Panc1 (cell line): ENCODE measurements around the gene SNTG2. TPM values are rescaled to one million over a fixed set of nuclear protein-coding genes. Genes with fewer than 3 reads are reported as not detected.

Source experiments
- ATAC-seq: fragments of 200-7000 bp; cut with Tn5 transposase; 2 replicates; pipeline ENCODE4 v1.9.1; 2020; ENCODE audit warnings: mild to moderate bottlenecking, moderate library complexity
- BruUV-seq: library from RNA; stranded (reverse); fragments of 400-500 nt; replicated peaks from 2 replicates; lab custom pipeline; 2021; lab: Mats Ljungman, UMichigan
- CTCF ChIA-PET: fragments of 300-600 bp; sonication (Branson Sonifier 250); formaldehyde crosslinking; loops from one replicate; lab custom pipeline; 2022; ENCODE audit warnings: antibody characterized with exemption; lab: Charles Lee
- POLR2A ChIA-PET: fragments of 300-600 bp; sonication (Branson Sonifier 250); formaldehyde crosslinking; loops from one replicate; lab custom pipeline; 2022; ENCODE audit warnings: antibody characterized with exemption; lab: Charles Lee
- DNase-seq: peaks from one replicate; pipeline ENCODE4 v3.0.0-alpha.2; 2010; ENCODE audit warnings: low read depth, low spot score
- H3K27ac ChIP-seq: 2 replicates; pipeline ENCODE4 v1.5.1; 2011; ENCODE audit warnings: mild to moderate bottlenecking, low read length, inconsistent platforms
- H3K27me3 ChIP-seq: fragments of 200-500 bp; sonication (Bioruptor generic); 2 replicates; pipeline ENCODE4 v1.6.0; 2014; ENCODE audit warnings: low read length, inconsistent platforms; ENCODE audit not compliant: control insufficient read depth, insufficient read depth
- H3K36me3 ChIP-seq: fragments of 200-500 bp; sonication (Bioruptor generic); 2 replicates; pipeline ENCODE4 v1.5.1; 2014; ENCODE audit warnings: inconsistent platforms, mild to moderate bottlenecking, low read length, moderate library complexity; ENCODE audit not compliant: control insufficient read depth, insufficient read depth
- H3K4me1 ChIP-seq: 2 replicates; pipeline ENCODE4 v1.5.1; 2011; ENCODE audit warnings: inconsistent platforms, mild to moderate bottlenecking, low read length, moderate library complexity; ENCODE audit not compliant: control insufficient read depth, insufficient read depth
- H3K4me3 ChIP-seq, 2 experiments: 2 replicates each; pipeline ENCODE4 v1.5.1; 2011 to 2012; ENCODE audit warnings: low read depth in 2 of 2, low read length in 2 of 2, mild to moderate bottlenecking in 2 of 2, inconsistent platforms in 1 of 2, moderate library complexity in 1 of 2
- H3K9me3 ChIP-seq: fragments of 200-500 bp; sonication (Bioruptor generic); 2 replicates; pipeline ENCODE4 v1.5.1; 2014; ENCODE audit warnings: low read depth, mild to moderate bottlenecking, inconsistent platforms, low read length, moderate library complexity; ENCODE audit not compliant: control insufficient read depth, insufficient read depth
- POLR2AphosphoS5 ChIP-seq: IDR thresholded peaks from 2 replicates; pipeline ENCODE4 v1.6.1; 2012; ENCODE audit warnings: mild to moderate bottlenecking, low read depth, low read length, moderate library complexity
- SIN3A ChIP-seq: IDR thresholded peaks from 2 replicates; pipeline ENCODE4 v1.6.1; 2012; ENCODE audit warnings: low read depth, mild to moderate bottlenecking, low read length, moderate library complexity, borderline replicate concordance; ENCODE audit not compliant: insufficient read depth
- TCF7L2 ChIP-seq: IDR thresholded peaks from 2 replicates; pipeline ENCODE4 v1.6.1; 2011; ENCODE audit warnings: mild to moderate bottlenecking, low read depth, low read length, inconsistent platforms
- in situ Hi-C: cut with HindIII; loops from 2 replicates; pipeline ENCODE4 v1.10.0; 2016; ENCODE audit warnings: low sequenced_read_pairs, low pct_unique_long_range_greater_than_20kb
- intact Hi-C: fragments of 100-400 bp; cut with micrococcal nuclease; formaldehyde crosslinking; loops from one replicate; pipeline ENCODE4 v1.10.0; 2022; ENCODE audit not compliant: unreplicated experiment
- total RNA-seq: library from RNA; stranded (reverse); gene quantifications from one replicate; pipeline ENCODE4 v1.2.1, GENCODE V29; 2021; ENCODE audit not compliant: unreplicated experiment
- TF ChIP-seq, protein P1 (sequence below): fragments of 450-650 bp; IDR thresholded peaks from 2 replicates; pipeline ENCODE4 v1.5.1; 2017; ENCODE audit warnings: mild to moderate bottlenecking
- TF ChIP-seq, protein P2 (sequence below), 2 experiments: IDR thresholded peaks; 2 replicates each; pipeline ENCODE4 v1.6.1; 2011 to 2012; ENCODE audit warnings: low read depth in 2 of 2, control low read depth in 1 of 2, low read length in 1 of 2, mild to moderate bottlenecking in 1 of 2, moderate library complexity in 1 of 2; ENCODE audit not compliant: insufficient read depth in 1 of 2

The SNTG2 gene
- total RNA-seq, 1 experiment from 2014 or later: not detected

GRCh38 chr2:1403565-1403964 lies 452.9 kb downstream of the SNTG2 start:
- POLR2A ChIA-PET: no interaction called here
- in situ Hi-C loops: no loop called here
- no TSS peak for BruUV-seq
- no peaks in the 10 kb centered on the region for H3K9me3 ChIP-seq
- no peak for ATAC-seq
- no peak overlapping the region for H3K27ac ChIP-seq
- no peaks in the 10 kb centered on the region for H3K36me3 ChIP-seq
- TF ChIP-seq, protein P1, sequence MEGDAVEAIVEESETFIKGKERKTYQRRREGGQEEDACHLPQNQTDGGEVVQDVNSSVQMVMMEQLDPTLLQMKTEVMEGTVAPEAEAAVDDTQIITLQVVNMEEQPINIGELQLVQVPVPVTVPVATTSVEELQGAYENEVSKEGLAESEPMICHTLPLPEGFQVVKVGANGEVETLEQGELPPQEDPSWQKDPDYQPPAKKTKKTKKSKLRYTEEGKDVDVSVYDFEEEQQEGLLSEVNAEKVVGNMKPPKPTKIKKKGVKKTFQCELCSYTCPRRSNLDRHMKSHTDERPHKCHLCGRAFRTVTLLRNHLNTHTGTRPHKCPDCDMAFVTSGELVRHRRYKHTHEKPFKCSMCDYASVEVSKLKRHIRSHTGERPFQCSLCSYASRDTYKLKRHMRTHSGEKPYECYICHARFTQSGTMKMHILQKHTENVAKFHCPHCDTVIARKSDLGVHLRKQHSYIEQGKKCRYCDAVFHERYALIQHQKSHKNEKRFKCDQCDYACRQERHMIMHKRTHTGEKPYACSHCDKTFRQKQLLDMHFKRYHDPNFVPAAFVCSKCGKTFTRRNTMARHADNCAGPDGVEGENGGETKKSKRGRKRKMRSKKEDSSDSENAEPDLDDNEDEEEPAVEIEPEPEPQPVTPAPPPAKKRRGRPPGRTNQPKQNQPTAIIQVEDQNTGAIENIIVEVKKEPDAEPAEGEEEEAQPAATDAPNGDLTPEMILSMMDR: no peak
- TF ChIP-seq, protein P2, sequence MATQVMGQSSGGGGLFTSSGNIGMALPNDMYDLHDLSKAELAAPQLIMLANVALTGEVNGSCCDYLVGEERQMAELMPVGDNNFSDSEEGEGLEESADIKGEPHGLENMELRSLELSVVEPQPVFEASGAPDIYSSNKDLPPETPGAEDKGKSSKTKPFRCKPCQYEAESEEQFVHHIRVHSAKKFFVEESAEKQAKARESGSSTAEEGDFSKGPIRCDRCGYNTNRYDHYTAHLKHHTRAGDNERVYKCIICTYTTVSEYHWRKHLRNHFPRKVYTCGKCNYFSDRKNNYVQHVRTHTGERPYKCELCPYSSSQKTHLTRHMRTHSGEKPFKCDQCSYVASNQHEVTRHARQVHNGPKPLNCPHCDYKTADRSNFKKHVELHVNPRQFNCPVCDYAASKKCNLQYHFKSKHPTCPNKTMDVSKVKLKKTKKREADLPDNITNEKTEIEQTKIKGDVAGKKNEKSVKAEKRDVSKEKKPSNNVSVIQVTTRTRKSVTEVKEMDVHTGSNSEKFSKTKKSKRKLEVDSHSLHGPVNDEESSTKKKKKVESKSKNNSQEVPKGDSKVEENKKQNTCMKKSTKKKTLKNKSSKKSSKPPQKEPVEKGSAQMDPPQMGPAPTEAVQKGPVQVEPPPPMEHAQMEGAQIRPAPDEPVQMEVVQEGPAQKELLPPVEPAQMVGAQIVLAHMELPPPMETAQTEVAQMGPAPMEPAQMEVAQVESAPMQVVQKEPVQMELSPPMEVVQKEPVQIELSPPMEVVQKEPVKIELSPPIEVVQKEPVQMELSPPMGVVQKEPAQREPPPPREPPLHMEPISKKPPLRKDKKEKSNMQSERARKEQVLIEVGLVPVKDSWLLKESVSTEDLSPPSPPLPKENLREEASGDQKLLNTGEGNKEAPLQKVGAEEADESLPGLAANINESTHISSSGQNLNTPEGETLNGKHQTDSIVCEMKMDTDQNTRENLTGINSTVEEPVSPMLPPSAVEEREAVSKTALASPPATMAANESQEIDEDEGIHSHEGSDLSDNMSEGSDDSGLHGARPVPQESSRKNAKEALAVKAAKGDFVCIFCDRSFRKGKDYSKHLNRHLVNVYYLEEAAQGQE (IDR thresholded peaks at IDR 0.05; ENCODE audit: insufficient read depth in 1 of 2, low read depth in 2 of 2, low read length in 1 of 2): no peak
- TF ChIP-seq POLR2AphosphoS5: no peak
- TF ChIP-seq TCF7L2: no peak
- TF ChIP-seq SIN3A: no peak
- no peaks in the 10 kb centered on the region; the same call in 1 of the 2 replicates for H3K27me3 ChIP-seq
- intact Hi-C loops: no loop called here
- DNase-seq: no peak
- CTCF ChIA-PET: no interaction called here
- no peaks in the 10 kb centered on the region for H3K4me1 ChIP-seq
- no peak overlapping the region for H3K4me3 ChIP-seq

- ChIA-PET POLR2A (no interaction called here), CTCF (no interaction called here)
- Histone ChIP-seq H3K9me3 (no peaks in the 10 kb centered on the region), H3K4me1 (no peaks in the 10 kb centered on the region), H3K36me3 (no peaks in the 10 kb centered on the region), H3K27me3 (no peaks in the 10 kb centered on the region; the same call in 1 of the 2 replicates), H3K27ac (no peak overlapping the region), H3K4me3 (no peak overlapping the region)
- no TSS peak for BruUV-seq
- TF ChIP-seq POLR2AphosphoS5 (no peak), SIN3A (no peak), TCF7L2 (no peak)
- TF ChIP-seq, protein P2 (IDR thresholded peaks at IDR 0.05; ENCODE audit: insufficient read depth in 1 of 2, low read depth in 2 of 2, low read length in 1 of 2): no peak
- TF ChIP-seq, protein P1: no peak
- ATAC-seq: no peak
- in situ Hi-C loops (no loop called here), intact Hi-C loops (no loop called here)
- DNase-seq: no peak
Observed at GRCh38 chr2:1405124-1405523, 454.5 kb downstream of the SNTG2 start.
